Glomerular visceral epithelial cell (primary cell): ENCODE data around the gene OXSR1.
"Not testable (repeated sequence)": the region's sequence is repeated elsewhere in the genome, so short reads cannot be mapped to it uniquely, and the experiment has no call there.

Experiments used
- DNase-seq: peaks from one replicate; pipeline ENCODE4 v3.0.0-alpha.2; 2016; ENCODE audit errors: extremely low spot score

Gene OXSR1

DNA sequence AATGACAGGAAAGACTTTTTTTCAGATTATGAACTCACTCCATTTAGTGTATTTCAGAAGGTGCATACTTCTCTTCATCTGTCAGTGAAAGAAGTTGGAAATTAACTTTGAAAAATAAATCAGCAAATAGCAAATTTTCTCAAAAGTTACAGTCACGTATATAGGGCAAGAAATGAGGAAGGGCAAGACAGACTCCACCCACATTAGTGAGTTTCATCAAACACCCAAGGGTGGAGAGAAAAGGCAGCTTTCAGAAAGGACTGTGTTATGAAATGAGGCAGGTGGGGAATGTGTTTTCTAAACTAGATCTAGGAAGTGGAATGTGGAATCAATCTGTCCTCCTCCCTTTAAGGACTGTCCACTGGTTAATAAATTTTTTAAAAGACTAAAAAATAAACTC is 103.2 kb downstream of the OXSR1 start:
- DNase-seq = no peak

DNA sequence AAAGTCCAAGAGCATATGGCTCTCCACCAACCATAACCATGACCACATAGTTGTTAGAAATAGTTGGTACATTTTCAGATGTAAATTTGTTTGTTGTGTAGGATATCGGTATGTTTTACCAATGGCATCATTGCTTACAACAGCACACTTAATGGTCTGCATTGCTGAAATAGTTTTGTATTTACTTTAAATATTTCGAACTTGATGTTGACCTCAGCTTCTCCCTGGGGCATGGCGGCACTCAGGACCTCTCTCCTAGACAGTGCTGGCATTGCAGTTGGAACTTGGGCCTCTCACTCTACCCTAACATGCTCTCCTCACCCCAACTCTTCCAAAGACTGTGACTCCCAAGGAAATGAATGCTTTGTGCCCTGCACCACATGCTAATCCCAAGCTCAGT is 105.3 kb downstream of the OXSR1 start:
- DNase-seq = no peak

DNA sequence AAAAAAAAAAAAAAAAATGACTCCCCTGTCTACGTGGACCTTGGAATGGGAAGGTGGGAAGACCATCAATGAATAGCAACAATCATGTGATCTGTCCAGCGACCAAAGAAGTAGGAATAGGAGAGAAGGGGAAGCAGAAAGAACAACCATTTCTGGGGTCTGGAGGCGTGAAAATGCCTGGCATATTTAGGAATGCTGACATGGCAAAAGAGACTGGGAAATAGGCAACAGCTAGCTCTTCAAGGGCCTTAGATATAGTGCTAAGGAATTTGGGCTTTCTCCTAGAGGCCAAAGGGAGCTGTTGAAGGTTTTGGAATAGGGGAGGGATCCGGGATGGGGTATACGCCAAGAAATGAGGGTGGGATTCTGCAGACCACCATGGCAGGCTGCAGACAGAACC is 106.2 kb downstream of the OXSR1 start:
- no peak for DNase-seq

DNA sequence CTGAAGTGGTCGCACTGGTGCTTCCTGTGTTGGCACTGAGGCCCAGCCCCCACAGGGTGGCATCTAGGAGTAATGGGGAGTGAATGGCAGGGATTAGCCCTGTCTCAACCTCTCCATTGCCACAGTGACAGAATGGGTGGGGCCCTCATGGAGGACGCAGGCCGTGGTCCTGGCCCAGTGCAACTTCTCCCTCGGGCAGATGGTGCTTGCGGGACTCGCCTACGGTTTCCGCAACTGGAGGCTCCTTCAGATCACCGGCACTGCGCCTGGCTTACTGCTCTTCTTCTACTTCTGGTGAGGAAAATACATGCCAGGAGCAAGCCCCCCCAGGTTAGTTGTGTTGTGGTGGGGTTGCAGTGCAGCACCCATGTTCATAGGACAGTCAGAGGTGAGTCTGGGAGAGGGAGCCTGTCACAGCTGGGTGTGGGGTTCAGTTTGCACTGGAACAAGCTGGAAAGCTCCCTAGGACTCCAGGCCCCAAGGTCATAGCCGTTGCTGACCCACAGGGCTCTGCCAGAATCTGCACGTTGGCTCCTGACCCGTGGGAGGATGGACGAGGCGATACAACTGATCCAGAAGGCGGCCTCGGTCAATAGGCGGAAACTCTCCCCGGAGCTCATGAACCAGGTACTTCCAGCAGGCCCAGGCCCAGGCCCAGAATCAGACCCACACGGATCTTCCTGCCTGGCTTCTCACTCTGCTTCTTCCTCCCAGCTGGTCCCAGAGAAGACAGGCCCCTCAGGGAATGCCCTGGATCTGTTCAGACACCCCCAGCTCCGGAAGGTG is 109.7 kb downstream of the OXSR1 start:
- DNase-seq = no peak

DNA sequence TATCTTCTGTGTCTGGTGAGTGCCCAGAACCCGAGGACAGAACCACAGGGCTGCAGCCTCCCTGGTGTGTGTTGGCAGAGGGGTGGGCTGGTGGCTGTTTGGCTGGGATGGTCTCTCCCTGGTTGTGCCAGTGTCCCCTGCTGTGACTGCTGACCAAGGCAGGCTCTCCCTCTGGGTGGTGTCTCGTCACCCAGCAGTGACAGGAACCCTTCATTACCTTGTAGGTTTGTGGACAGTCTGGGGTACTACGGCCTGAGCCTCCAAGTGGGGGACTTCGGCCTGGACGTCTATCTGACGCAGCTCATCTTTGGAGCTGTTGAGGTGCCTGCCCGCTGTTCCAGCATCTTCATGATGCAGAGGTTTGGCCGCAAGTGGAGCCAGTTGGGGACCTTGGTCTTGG is 110.3 kb downstream of the OXSR1 start:
- no peak for DNase-seq

DNA sequence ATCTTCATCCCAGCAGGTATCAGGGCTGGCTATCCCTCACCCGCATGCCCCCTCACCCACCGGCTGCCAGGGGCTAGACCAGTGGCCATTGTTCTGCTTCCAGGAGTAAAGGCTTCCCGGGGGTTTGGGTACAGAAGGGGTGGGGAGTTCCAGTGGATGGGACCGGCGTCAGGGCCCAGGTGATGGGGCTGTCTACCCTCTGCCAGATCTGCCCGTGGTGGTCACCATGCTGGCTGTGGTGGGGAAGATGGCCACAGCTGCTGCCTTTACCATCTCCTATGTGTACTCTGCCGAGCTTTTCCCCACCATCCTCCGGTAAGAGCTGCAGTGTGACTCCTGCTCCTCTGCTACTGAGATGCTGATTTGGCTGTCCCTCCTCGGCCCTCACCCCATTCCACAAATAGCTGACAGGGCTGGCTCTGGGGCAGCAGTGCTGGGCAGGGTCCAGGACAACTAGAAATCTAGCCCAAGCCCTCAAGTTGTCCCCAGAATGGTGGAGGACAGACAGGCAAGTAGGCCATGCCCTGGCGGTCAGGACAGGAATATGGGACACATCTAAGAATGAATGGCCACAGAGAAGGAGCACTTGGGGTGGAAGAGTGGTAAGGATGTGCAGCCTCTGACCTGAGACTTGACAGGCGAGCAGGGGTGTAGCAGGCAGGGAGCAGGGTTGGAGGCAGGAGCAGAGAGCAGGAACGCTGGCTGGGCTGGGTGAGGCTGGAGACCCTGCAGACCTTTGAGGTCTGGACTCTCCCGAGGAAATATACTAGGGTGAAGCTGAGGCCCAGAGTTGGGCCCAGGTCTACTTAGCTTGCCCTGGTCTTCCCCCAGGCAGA is 111.0 kb downstream of the OXSR1 start:
- no peak for DNase-seq

DNA sequence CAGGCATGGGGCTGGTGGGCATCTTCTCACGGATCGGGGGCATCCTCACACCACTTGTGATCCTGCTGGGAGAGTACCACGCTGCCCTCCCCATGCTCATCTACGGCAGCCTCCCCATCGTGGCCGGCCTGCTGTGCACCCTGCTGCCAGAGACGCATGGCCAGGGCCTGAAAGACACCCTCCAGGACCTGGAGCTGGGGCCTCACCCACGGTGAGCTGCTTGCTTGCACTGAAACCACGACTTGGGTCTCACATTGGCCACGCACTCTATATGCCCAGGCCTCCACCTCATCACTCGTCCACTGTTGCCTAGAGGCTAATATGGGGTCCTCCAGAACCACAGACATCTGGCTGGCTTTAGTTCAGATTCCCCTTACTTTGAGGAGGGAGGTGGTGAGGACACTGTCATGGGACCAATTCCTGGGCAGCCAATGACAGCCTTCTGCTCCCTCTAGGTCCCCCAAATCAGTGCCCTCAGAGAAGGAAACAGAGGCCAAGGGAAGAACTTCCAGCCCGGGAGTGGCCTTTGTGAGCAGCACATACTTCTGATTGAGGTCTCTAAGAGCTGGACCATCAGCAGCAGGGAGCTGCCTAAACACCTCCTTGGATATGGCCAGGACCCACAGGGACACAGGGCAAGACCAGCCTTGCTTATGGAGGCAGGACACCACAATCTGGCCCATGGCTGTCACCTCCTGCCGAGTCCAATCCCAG is 111.7 kb downstream of the OXSR1 start:
- no peak for DNase-seq

DNA sequence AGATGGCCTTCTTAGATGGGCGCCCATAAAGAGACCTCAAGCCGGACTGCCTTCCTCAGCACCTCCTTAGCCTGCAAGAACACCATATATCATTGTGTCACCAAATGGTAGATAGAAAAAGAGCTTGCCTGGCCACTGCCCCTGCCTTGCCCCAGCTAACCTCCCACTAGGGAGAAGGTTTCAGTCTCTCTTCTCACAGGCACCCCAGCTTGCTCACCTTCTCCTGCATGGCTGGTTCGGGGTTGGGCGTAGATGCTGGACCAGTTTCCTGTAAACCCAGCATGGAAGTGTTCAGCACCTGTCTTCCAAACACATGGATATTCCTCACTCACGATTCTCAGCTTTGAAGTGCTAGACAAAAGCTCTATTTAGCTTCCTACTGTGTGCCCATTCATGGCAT is 113.5 kb downstream of the OXSR1 start:
- DNase-seq = no peak

DNA sequence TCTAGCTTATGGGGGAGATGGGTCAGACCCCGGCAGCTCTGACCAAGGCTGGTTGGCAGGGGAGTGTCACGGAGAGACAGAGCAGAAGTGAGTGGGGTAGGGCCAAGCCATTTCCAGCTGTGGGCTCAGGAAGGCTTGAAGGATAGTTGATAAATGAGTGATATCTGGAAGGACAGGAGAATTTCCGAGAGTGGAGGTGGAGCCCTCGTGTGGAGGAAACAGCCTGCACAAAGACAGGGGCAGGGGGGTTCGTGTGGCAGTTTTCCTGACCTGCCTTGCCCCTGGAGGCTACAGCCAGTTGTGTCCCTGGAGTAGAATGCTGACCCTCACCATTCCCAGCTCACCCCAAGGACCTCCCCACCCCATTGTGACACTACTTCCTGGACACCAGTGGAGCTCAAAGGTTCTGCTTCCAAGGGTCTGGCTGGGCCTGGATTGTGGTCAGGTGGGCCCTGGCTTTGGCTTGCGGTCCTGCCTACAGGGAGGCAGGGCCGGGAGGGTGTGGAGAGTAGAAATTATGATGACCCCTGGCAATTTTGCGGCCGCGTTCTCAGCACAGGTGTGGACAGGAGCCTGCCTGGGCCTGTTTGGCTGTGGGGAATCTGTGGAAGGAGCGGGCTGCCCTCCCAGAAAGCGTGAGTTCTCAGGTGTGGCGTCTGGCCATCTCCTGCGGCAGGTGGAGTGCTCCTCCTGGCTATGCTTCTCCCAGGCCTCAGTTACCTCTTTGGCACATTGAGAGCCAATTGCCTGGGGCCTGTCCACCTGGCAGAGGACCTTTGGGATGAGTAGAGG is 116.8 kb downstream of the OXSR1 start, which contains the start of gene SLC22A14:
Gene SLC22A14, plus strand, starts transcription at position 400 of the 792 bp plus-strand sequence. CDS start 23,733 bp downstream, outside the sequence.
- no peak for DNase-seq

DNA sequence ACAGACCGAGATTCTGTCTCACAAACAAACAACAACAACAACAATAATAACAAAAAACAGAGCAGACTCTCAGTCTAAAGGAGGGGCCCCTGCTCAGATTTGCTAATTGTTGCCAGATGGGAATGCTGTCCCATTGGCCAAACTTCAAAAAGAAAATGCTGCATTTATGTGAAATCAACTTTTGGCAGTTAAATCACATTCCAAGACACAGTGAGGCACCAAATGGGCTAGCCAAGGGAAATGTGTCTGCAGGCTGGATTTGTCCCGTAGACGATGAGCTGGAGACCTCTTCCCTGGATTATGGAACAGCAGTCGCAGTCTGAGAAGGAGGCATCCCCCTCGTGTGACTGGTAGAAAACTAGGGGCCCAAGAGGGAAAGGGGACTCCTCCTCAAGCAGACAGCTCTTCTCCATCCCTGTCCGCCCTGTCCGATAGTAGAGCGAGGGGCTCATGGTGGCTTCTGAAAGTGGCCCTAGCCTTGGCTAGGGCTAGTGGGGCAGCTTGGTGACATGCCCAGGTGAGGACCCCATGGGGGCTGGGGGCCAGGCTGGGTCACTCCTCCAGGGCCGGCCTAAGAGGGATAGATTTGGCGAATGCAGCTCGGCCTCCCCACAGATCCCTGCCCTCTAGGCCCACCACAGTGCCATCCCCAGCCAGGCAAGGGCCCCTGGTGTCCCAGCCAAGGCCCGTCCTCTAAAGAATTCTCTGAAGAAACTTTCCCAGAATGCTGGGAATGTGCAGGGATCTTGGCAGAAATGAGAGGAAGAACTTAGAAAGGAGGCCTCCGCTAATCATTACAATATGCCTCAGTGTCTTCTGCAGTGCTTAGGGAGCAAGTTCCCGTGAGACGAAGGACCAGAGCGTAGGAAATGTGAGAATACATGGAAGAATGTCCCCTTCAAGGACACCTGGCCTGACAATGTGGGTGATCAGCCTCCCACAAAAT is 118.7 kb downstream of the OXSR1 start:
- DNase-seq = no peak

DNA sequence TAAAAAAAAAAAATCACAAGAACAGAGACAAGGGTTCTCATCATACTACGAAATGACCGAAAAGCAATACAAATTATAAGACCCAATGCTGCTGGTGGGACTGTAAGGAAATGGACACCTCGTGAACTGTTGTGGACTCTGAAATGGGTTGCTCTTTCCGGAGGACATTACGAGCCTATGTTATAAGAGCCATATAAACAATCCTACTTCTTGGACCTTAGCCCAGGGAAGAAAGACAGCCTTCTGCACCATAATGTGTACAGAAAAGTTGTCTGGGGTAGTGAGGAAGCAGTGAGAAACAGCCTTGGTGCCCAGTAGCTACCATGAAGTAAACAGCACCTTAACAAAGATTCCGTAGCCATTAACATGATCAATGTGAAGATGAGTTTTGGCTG is 119.4 kb downstream of the OXSR1 start:
- no peak for DNase-seq

DNA sequence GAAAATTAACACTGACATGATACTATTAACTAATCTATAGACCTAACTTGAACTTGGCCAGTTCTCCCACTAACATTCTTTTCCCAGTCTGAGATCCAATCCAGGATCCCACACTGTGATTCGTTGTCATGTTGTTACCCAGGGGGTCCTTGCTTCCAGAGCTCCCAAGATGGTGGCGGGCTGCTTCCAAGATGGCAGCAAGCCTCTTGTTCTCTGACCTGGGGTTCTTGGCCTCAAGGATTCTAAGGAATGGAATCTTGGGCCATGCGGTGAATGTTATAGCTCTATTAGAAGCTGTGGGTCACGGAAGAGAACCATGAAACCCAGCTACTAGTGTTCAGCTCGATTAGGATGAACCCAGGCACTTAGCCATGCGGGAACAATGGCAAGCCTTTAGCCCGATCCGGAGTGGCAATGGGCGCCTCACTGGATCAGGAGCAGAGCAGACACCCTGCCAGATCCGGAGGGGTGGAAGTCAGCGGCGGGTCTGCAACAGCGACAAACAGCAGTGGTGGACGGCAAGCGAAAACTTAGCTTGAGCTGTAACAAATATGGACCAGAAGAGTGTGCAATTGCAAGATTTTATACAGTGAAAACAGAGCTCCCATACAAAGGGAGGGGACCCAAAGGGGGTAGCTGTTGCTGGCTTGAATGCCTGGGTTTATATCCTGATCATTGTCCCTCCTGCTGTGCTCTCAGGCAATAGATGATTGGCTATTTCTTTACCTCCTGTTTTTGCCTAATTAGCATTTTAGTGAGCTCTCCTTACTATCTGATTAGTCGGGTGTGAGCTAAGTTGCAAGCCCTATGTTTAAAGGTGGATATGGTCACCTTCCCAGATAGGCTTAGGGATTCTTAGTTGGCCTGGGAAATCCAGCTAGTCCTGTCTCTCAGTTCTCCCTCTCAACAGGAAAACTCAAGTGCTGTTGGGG is 124.2 kb downstream of the OXSR1 start:
- not testable (repeated sequence) for DNase-seq

DNA sequence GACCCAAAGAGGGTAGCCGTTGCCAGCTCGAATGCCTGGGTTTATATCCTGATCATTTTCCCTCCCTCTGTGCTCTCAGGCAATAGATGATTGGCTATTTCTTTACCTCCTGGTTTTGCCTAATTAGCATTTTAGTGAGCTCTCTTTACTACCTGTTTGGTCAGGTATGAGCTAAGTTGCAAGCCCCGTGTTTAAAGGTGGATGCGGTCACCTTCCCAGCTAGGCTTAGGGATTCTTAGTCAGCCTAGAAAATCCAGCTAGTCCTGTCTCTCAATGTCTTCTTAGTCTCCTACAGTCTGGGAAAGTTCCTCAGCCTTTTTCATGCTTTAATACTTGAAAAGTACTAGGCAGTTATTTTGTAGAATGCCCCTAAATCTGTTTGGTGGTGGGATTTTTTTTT is 131.7 kb downstream of the OXSR1 start:
- not testable (repeated sequence) for DNase-seq

DNA sequence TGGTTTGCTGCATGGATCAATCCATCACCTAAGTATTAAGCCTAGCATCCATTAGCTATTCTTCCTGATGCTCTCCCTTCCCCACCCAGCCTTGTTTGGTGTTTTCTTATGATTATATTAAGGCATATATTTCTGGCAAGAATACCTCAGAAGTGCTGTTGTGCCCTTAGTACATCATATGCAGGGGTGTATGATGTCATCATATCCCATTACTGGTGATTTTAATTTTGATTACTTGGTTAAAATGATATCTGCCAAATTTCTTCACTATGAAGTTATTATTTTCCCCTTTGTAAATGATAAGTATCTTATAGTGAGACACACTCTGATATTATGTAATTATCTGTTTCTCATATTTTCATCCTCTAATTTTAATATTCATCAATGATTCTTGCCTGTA is 132.2 kb downstream of the OXSR1 start:
- DNase-seq = no peak

DNA sequence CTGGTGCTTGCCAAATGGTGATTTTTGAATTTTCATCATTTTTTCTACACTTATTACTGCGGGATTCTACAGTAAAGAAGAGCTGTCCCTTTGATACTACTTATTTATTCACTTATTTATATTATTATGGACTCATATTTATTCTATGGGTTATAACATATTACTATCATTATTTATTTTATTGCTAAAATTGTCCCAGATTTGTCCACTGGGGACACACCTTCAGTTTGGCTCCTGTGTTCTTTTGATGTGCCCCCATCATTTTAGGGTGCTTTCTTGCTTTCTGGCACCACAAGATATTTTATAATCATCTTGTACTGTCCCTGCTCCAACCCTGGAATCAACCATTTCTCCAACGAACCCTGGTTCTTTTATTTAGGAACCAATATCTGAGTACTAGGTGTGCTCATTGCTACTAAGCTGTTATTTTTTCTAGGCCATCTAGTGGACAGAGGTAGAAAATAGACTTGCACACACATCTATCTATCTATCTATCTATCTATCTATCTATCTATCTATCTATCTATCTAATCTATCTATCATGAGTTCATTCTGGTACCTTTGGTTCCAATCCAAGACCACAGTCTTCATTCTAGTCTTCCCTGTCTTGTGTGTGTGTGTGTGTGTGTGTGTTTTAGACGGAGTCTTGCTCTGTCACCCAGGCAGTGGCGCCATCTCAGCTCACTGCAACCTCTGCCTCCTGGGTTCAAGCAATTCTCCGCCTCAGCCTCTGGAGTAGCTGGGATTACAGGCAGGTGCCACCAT is 132.8 kb downstream of the OXSR1 start:
- no peak for DNase-seq
